GM12865 (cell line): ENCODE data around the gene MTURN.

Experiments used
- DNase-seq: peaks from one replicate; pipeline ENCODE4 v3.0.0; 2010; ENCODE audit warnings: low read depth
- H3K4me3 ChIP-seq: 2 replicates; pipeline ENCODE4 v1.5.1; 2011; ENCODE audit warnings: mild to moderate bottlenecking, low read depth, low read length, control low read depth
- CTCF ChIP-seq: IDR thresholded peaks from 2 replicates; pipeline ENCODE4 v1.5.1; 2011; ENCODE audit warnings: low read length, control low read depth, low read depth, inconsistent platforms; ENCODE audit not compliant: insufficient read depth; ENCODE audit errors: missing control alignments

MTURN gene

GRCh38 chr7:30166155-30166840, 31.5 kb downstream of the MTURN start:
- DNase-seq: no peak
- H3K4me3 ChIP-seq: no peak overlapping the region

GRCh38 chr7:30166841-30167235, 32.1 kb downstream of the MTURN start:
- no peak for TF ChIP-seq CTCF
- no peak for DNase-seq
- no peak overlapping the region for H3K4me3 ChIP-seq

More at GRCh38 chr7:30166155-30166840, 31.5 kb downstream of the MTURN start:
- TF ChIP-seq CTCF: no peak

DNA sequence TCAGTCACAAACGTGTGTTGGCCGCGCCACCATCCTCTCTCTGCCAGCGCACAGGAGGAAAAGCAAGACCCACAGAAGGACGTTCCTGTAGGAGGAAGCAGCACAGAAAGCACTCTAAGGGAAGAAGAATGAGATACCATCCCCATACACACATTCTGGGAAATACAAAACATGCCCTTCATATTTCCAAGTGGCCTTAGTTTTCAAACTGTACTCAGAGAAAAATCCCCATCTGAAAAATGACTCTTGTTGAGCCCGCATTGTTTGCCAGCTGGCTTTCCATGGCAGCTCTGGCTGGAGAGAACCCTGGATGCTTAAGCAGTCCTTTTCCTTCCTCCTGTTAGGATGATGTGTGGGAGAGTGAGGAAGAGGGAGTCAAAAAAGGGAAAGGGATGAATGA, 33.1 kb downstream of the MTURN start:
- no peak for DNase-seq
- H3K4me3 ChIP-seq: no peak overlapping the region
- no peak for TF ChIP-seq CTCF

GRCh38 chr7:30168835-30169573, 34.2 kb downstream of the MTURN start:
- no peak overlapping the region for H3K4me3 ChIP-seq
- DNase-seq: no peak
- no peak for TF ChIP-seq CTCF

- H3K4me3 ChIP-seq: no peak overlapping the region
- no peak for TF ChIP-seq CTCF
- DNase-seq: no peak
Measured at GRCh38 chr7:30169579-30169978, 34.8 kb downstream of the MTURN start.

- no peak for TF ChIP-seq CTCF
- no peak overlapping the region for H3K4me3 ChIP-seq
- DNase-seq: no peak
Measured at GRCh38 chr7:30170476-30171205, 35.9 kb downstream of the MTURN start.
